MCF 10A (cell line): ENCODE data around the gene FARS2. TPM values are rescaled to one million over a fixed set of nuclear protein-coding genes. Genes with fewer than 3 reads are reported as not detected.

ENCODE experiments used
- BruUV-seq: library from RNA; stranded (reverse); fragments of 400-500 nt; replicated peaks from 2 replicates; lab custom pipeline; 2021; lab: Mats Ljungman, UMichigan
- CTCF ChIA-PET: fragments of 300-600 bp; sonication (Branson Sonifier 250); formaldehyde crosslinking; extraction: SDS; loops from one replicate; lab custom pipeline; 2021; ENCODE audit warnings: antibody characterized with exemption, inconsistent platforms; lab: Yijun Ruan, JAX
- POLR2A ChIA-PET: fragments of 300-600, 350-650 bp; sonication (Branson Sonifier 250); formaldehyde crosslinking; extraction: SDS; loops from one replicate; lab custom pipeline; 2020; ENCODE audit warnings: antibody characterized with exemption, inconsistent platforms; lab: Yijun Ruan, JAX
- DNase-seq: peaks from one replicate; pipeline ENCODE4 v3.0.0-alpha.2; 2018; ENCODE audit not compliant: unreplicated experiment
- H3K27ac Mint-ChIP-seq: one replicate; pipeline ENCODE4 v1.8.0; 2022; ENCODE audit warnings: mild to moderate bottlenecking, low read depth, mixed read lengths; ENCODE audit not compliant: unreplicated experiment
- H3K27me3 Mint-ChIP-seq: one replicate; pipeline ENCODE4 v1.8.0; 2022; ENCODE audit warnings: mixed read lengths; ENCODE audit not compliant: insufficient read depth, unreplicated experiment
- H3K36me3 Mint-ChIP-seq: one replicate; pipeline ENCODE4 v1.8.0; 2022; ENCODE audit warnings: mild to moderate bottlenecking, moderate library complexity, mixed read lengths; ENCODE audit not compliant: insufficient read depth, unreplicated experiment
- H3K4me1 Mint-ChIP-seq: one replicate; pipeline ENCODE4 v1.8.0; 2022; ENCODE audit warnings: mixed read lengths; ENCODE audit not compliant: insufficient read depth, unreplicated experiment
- H3K4me3 Mint-ChIP-seq: one replicate; pipeline ENCODE4 v1.8.0; 2022; ENCODE audit warnings: mild to moderate bottlenecking, moderate library complexity, mixed read lengths; ENCODE audit not compliant: unreplicated experiment
- H3K9me3 Mint-ChIP-seq: one replicate; pipeline ENCODE4 v1.8.0; 2022; ENCODE audit warnings: mixed read lengths; ENCODE audit not compliant: unreplicated experiment
- CTCF ChIP-seq: fragments of 200-600 bp; IDR thresholded peaks from one replicate; pipeline ENCODE4 v1.8.0; 2022; ENCODE audit warnings: antibody characterized with exemption, mild to moderate bottlenecking; ENCODE audit not compliant: unreplicated experiment
- intact Hi-C: fragments of 100-400 bp; cut with micrococcal nuclease; formaldehyde crosslinking; loops from 2 replicates; pipeline ENCODE4 v1.14.1; 2022
- total RNA-seq: library from RNA; stranded (reverse); gene quantifications from 2 replicates; pipeline ENCODE4 v1.2.3, GENCODE V29; 2022

The FARS2 gene
- total RNA-seq, 1 experiment from 2014 or later = 18.2 TPM

GRCh38 chr6:5490501-5491069 is 229.3 kb downstream of the FARS2 start:
- intact Hi-C loops = no loop called here
- CTCF ChIA-PET = no interaction called here
- no peaks in the 10 kb centered on the region for H3K9me3 Mint-ChIP-seq
- H3K27ac Mint-ChIP-seq = no peak overlapping the region
- POLR2A ChIA-PET = no interaction called here
- TF ChIP-seq CTCF = no peak
- no peaks in the 10 kb centered on the region for H3K4me1 Mint-ChIP-seq
- no peaks in the 10 kb centered on the region for H3K36me3 Mint-ChIP-seq
- DNase-seq = no peak
- no peak overlapping the region for H3K4me3 Mint-ChIP-seq
- no TSS peak for BruUV-seq
- no peaks in the 10 kb centered on the region for H3K27me3 Mint-ChIP-seq

- DNase-seq = no peak
- ChIA-PET CTCF (interaction anchor here (0.6 kb wide), 1 partner anchor 11 kb away, joined by 3 read pairs; no protein-coding TSS in a partner anchor), POLR2A (no interaction called here)
- no peaks in the 10 kb centered on the region for H3K9me3 Mint-ChIP-seq
- no peaks in the 10 kb centered on the region for H3K36me3 Mint-ChIP-seq
- H3K27me3 Mint-ChIP-seq = no peaks in the 10 kb centered on the region
- no peaks in the 10 kb centered on the region for H3K4me1 Mint-ChIP-seq
- no TSS peak for BruUV-seq
- intact Hi-C loops = no loop called here
- H3K4me3 Mint-ChIP-seq = no peak overlapping the region
- no peak for TF ChIP-seq CTCF
- H3K27ac Mint-ChIP-seq = no peak overlapping the region
Observed at GRCh38 chr6:5492356-5492755, 231.0 kb downstream of the FARS2 start.

GRCh38 chr6:5493806-5494205 is 232.5 kb downstream of the FARS2 start:
- CTCF ChIA-PET = interaction anchor here (0.6 to 0.7 kb wide), 3 partner anchors 60 to 1055 kb away, joined by 3 read pairs; no protein-coding TSS in a partner anchor
- intact Hi-C loops = no loop called here
- POLR2A ChIA-PET = no interaction called here
- no peaks in the 10 kb centered on the region for H3K36me3 Mint-ChIP-seq
- H3K9me3 Mint-ChIP-seq = no peaks in the 10 kb centered on the region
- H3K4me1 Mint-ChIP-seq = peaks cover under 1% of the 10 kb centered on the region
- no peak overlapping the region for H3K4me3 Mint-ChIP-seq
- H3K27ac Mint-ChIP-seq = no peak overlapping the region
- DNase-seq = no peak
- no peak for TF ChIP-seq CTCF
- no TSS peak for BruUV-seq
- no peaks in the 10 kb centered on the region for H3K27me3 Mint-ChIP-seq

GRCh38 chr6:5497896-5498578 is 236.7 kb downstream of the FARS2 start:
- Mint-ChIP-seq H3K36me3 (no peaks in the 10 kb centered on the region), H3K27ac (no peak overlapping the region), H3K27me3 (no peaks in the 10 kb centered on the region), H3K9me3 (no peaks in the 10 kb centered on the region), H3K4me1 (peaks cover 13% of the 10 kb centered on the region), H3K4me3 (no peak overlapping the region)
- no peak for TF ChIP-seq CTCF
- no TSS peak for BruUV-seq
- no peak for DNase-seq
- intact Hi-C loops = no loop called here
- POLR2A ChIA-PET = interaction anchor here (0.6 kb wide), 1 partner anchor 33 kb away, joined by 3 read pairs; no protein-coding TSS in a partner anchor
- CTCF ChIA-PET = interaction anchor here (0.6 to 0.7 kb wide), 2 partner anchors 354 to 722 kb away, joined by 3 to 4 read pairs; no protein-coding TSS in a partner anchor
